Gastroesophageal sphincter (tissue), 4 donors: ENCODE results near the gene MED9. TPM values are rescaled to one million over a fixed set of nuclear protein-coding genes. Genes with fewer than 3 reads are reported as not detected.

Experiments used
- ATAC-seq: fragments of 150-250 bp; one replicate; pipeline ENCODE4 v1.9.1; 2016; ENCODE audit warnings: mild to moderate bottlenecking, moderate library complexity
- H3K27ac ChIP-seq, 4 donors: fragments of 200-600 bp; sonication (generic) in 3 of 4; 1 replicate in 3 of 4; 2 replicates in 1 of 4; pipeline ENCODE4 v1.5.1; 2016 to 2019
- H3K27me3 ChIP-seq: fragments of 200-600 bp; sonication (generic); one replicate; pipeline ENCODE4 v1.5.1; 2019
- H3K36me3 ChIP-seq, 2 donors: fragments of 200-600 bp; sonication (generic); one replicate each; pipeline ENCODE4 v1.5.1; 2019; ENCODE audit warnings: control low read depth in 1 of 2
- H3K4me1 ChIP-seq, 3 donors: fragments of 200-600 bp; sonication (generic); 1 replicate in 2 of 3; 2 replicates in 1 of 3; pipeline ENCODE4 v1.5.1; 2016 to 2019; ENCODE audit warnings: control low read depth in 2 of 3
- H3K4me3 ChIP-seq, 2 donors: fragments of 200-600 bp; sonication (generic); one replicate each; pipeline ENCODE4 v1.5.1; 2019; ENCODE audit warnings: mild to moderate bottlenecking in 1 of 2, moderate library complexity in 1 of 2
- H3K9me3 ChIP-seq, 3 donors: fragments of 200-600 bp; sonication (generic); one replicate each; pipeline ENCODE4 v1.5.1; 2017 to 2019; ENCODE audit warnings: control low read depth in 2 of 3
- CTCF ChIP-seq, 4 experiments: fragments of 200-600 bp in 2 of 4; fragments of 450-650 bp in 2 of 4; sonication (generic) in 1 of 4; IDR thresholded peaks; one replicate each; pipeline ENCODE4 v1.5.1; 2017 to 2019; ENCODE audit warnings: antibody characterized with exemption in 4 of 4, mild to moderate bottlenecking in 2 of 4, moderate library complexity in 2 of 4
- EP300 ChIP-seq: sonication (generic); formaldehyde crosslinking; IDR thresholded peaks from one replicate; pipeline ENCODE4 v1.6.1; 2017; ENCODE audit warnings: antibody characterized with exemption, mild to moderate bottlenecking
- POLR2A ChIP-seq, 2 donors: fragments of 450-650 bp; IDR thresholded peaks; one replicate each; pipeline ENCODE4 v1.6.1; 2017; ENCODE audit warnings: antibody characterized with exemption in 2 of 2, mild to moderate bottlenecking in 2 of 2, moderate library complexity in 1 of 2
- POLR2AphosphoS5 ChIP-seq: sonication (generic); formaldehyde crosslinking; IDR thresholded peaks from one replicate; pipeline ENCODE4 v1.6.1; 2017; ENCODE audit warnings: antibody characterized with exemption
- WGBS, 2 donors: methylation state at CpG; one replicate each; pipeline ENCODE4 v1.1.5; 2018; ENCODE audit warnings: low coverage in 1 of 2; 5-methylcytosine and 5-hydroxymethylcytosine counted together
- small RNA-seq, 4 donors: library from RNA; depleted of rRNA; stranded (forward); fragments of <200 nt; gene quantifications; one replicate each; pipeline ENCODE3, GENCODE V24; 2016
- total RNA-seq, 4 donors: library from RNA; depleted of rRNA; stranded (reverse); fragments of >200 nt; gene quantifications; one replicate each; pipeline ENCODE4 v1.1.0, GENCODE V29; 2016

The MED9 gene
- total RNA-seq, 4 donors from 2014 or later, result 9.1 to 19.5 (median 16.6) TPM

- Histone ChIP-seq H3K4me3 (no peak overlapping the region), H3K36me3 (no peaks in the 10 kb centered on the region), H3K9me3 (no peaks in the 10 kb centered on the region), H3K27ac (no peak overlapping the region), H3K27me3 (no peaks in the 10 kb centered on the region), H3K4me1 (no peaks in the 10 kb centered on the region)
- no peak for TF ChIP-seq EP300
- TF ChIP-seq POLR2AphosphoS5, result no peak
- no peak for TF ChIP-seq POLR2A (IDR thresholded peaks at IDR 0.05)
- TF ChIP-seq CTCF (IDR thresholded peaks at IDR 0.05), result no peak
- no peak for ATAC-seq
- WGBS, 2 donors, result 100% methylated on average over 2 of the region's 10 CpGs
Observed at GRCh38 chr17:17539591-17539990, 62.8 kb downstream of the MED9 start.

- no peak for TF ChIP-seq EP300
- TF ChIP-seq POLR2AphosphoS5, result no peak
- no peak for TF ChIP-seq POLR2A (IDR thresholded peaks at IDR 0.05)
- no peak for TF ChIP-seq CTCF (IDR thresholded peaks at IDR 0.05)
- WGBS, 2 donors, result 43 to 83% methylated on average over 4 to 5 of the region's 15 CpGs
- Histone ChIP-seq H3K36me3 (no peaks in the 10 kb centered on the region), H3K27ac (no peak overlapping the region), H3K4me1 (no peaks in the 10 kb centered on the region), H3K9me3 (no peaks in the 10 kb centered on the region), H3K4me3 (no peak overlapping the region), H3K27me3 (no peaks in the 10 kb centered on the region)
- no peak for ATAC-seq
Observed at GRCh38 chr17:17540278-17540906, 63.6 kb downstream of the MED9 start.

GRCh38 chr17:17540935-17541639 lies 64.3 kb downstream of the MED9 start:
- no peak overlapping the region for H3K27ac ChIP-seq
- 60 to 82% methylated on average over 2 to 5 of the region's 23 CpGs for WGBS, 2 donors
- H3K9me3 ChIP-seq, result no peaks in the 10 kb centered on the region
- no peak overlapping the region for H3K4me3 ChIP-seq
- TF ChIP-seq CTCF (IDR thresholded peaks at IDR 0.05), result no peak
- TF ChIP-seq POLR2A (IDR thresholded peaks at IDR 0.05), result no peak
- TF ChIP-seq EP300, result no peak
- no peak for TF ChIP-seq POLR2AphosphoS5
- no peaks in the 10 kb centered on the region for H3K36me3 ChIP-seq
- no peak for ATAC-seq
- peaks cover 0 to 4% (median 0%) of the 10 kb centered on the region in 3 donors for H3K4me1 ChIP-seq
- no peaks in the 10 kb centered on the region for H3K27me3 ChIP-seq

- ATAC-seq, result no peak
- Histone ChIP-seq H3K27me3 (no peaks in the 10 kb centered on the region), H3K4me3 (no peak overlapping the region), H3K9me3 (no peaks in the 10 kb centered on the region), H3K27ac (no peak overlapping the region), H3K4me1 (peaks cover 0 to 5% (median 0%) of the 10 kb centered on the region in 3 donors), H3K36me3 (no peaks in the 10 kb centered on the region)
- WGBS, 2 donors, result 67 to 80% methylated on average over 1 of the region's 5 CpGs
- TF ChIP-seq POLR2AphosphoS5, result no peak
- TF ChIP-seq POLR2A (IDR thresholded peaks at IDR 0.05), result no peak
- TF ChIP-seq EP300, result no peak
- no peak for TF ChIP-seq CTCF (IDR thresholded peaks at IDR 0.05)
Observed at GRCh38 chr17:17541640-17542001, 64.8 kb downstream of the MED9 start.

Small RNA genes within 50 kb of the gene (small RNA-seq; reads per million reads assigned to genes)
- 0 reads per million in 4 donors for gene RF00019

Other genes with a start within 250 kb of the MED9 start
- 10 to 100 TPM; 24.8 to 91.5 (median 46.6) TPM for gene FLCN, start 239.8 kb upstream of the MED9 start, total RNA-seq
- 10 to 100 TPM; 51.8 to 85.3 (median 54.8) TPM for gene COPS3, start 195.8 kb upstream of the MED9 start, total RNA-seq
- gene NT5M, start 173.6 kb upstream of the MED9 start, total RNA-seq, result 1 to 10 TPM; 2.3 to 9.0 (median 4.5) TPM
- 10 to 100 TPM in 1 of 4 donors, 1 to 10 TPM in 3; 2.6 to 24.6 (median 5.1) TPM for gene RASD1, start 19.4 kb downstream of the MED9 start, total RNA-seq
- 10 to 100 TPM in 3 of 4 donors, 1 to 10 TPM in 1; 8.6 to 20.7 (median 17.5) TPM for gene PEMT, start 114.7 kb downstream of the MED9 start, total RNA-seq
- 10 to 100 TPM; 15.9 to 39.7 (median 28.3) TPM for gene RAI1, start 204.5 kb downstream of the MED9 start, total RNA-seq